ENCODE measurements around the gene IL3RA.
"Not testable (repeated sequence)": the region's sequence is repeated elsewhere in the genome, so short reads cannot be mapped to it uniquely, and the experiment has no call there.

Gene IL3RA

DNA sequence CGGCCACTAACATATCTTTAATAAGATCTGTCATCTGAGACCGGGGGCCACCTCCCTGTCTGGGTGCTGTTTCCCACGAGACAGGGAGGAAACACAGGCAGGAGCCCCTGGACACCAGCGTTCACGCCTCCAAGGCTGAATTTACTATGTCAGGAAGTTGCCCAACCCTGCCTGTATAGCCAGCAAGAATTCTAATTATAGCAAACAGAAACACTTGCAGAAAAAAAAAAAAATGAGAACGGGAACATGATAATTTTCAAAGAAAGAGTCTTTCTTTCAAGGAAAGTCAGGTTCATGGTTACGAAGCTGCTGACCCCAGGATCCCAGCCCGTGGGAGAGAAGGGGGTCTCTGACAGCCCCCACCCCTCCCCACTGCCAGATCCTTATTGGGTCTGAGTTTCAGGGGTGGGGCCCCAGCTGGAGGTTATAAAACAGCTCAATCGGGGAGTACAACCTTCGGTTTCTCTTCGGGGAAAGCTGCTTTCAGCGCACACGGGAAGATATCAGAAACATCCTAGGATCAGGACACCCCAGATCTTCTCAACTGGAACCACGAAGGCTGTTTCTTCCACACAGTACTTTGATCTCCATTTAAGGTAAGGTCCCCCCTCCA is at the start of gene IL3RA:
Gene IL3RA, plus strand, starts transcription at position 455 of the 613 bp plus-strand sequence. CDS start 4,981 bp downstream, outside the sequence.
- no peak for DNase-seq

GRCh38 chrX:1289535-1289934 is 47.0 kb upstream of the IL3RA start:
- no peak for DNase-seq

DNA sequence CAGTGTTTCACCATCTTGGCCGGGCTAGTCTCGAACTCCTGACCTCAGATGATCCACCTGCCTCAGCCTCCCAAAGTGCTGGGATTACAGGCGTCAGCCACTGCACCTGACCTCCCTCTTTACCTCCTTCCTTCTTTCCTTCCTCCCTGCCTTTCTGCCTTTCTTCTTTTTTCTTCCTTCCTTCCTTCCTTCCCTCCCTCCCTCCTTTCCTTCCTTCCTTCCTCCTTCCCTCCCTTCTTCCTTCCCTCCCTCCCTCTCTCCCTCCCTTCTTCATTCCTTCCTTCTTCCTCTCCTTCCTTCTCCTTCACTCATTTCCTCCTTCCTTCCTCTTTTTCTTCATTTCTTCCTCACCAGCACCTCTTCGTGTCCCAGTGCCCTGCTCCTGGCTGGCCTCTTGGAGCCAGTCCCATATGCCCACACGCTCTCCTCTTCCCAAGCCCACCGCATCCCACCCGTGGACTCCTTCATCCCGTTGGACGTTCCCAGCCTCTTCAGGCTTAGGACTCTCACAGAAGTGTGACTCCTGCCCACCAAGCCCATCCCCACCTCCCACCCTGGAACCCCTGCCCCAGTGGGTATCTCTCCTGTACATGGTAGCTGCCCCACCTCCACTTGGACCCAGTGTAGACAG is 45.4 kb upstream of the IL3RA start:
- no peak for DNase-seq

DNA sequence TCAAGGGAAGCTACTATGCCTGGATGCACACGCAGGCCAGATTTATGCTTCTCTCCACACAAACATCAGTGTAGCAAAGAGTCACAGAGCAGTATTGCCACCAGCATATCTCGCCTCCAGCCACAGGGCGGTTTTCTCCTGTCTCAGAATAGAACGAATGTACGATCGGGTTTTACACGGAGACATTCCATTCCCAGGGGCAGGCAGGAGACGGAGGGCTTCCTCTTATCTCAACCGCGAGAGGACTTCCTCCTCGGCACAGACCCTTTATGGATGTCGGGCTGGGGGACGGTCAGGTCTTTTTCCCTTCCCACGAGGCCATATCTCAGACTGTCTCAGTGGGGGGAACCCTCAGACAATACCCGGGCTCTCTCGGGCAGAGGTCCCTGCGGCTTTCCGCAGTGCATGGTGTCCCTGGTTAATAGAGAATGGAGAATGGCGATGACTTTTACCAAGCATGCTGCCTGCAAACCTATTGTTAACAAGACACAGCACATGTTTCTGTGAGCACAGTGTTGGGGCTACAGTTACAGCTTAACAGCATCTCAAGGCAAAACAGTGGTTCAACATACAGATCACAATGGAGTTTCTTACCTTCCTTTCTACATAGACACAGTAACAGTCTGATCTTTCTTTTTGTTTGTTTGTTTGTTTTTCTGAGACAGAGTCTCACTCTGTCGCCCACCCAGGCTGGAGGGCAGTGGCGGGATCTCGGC is 43.9 kb upstream of the IL3RA start:
- no peak for DNase-seq

DNA sequence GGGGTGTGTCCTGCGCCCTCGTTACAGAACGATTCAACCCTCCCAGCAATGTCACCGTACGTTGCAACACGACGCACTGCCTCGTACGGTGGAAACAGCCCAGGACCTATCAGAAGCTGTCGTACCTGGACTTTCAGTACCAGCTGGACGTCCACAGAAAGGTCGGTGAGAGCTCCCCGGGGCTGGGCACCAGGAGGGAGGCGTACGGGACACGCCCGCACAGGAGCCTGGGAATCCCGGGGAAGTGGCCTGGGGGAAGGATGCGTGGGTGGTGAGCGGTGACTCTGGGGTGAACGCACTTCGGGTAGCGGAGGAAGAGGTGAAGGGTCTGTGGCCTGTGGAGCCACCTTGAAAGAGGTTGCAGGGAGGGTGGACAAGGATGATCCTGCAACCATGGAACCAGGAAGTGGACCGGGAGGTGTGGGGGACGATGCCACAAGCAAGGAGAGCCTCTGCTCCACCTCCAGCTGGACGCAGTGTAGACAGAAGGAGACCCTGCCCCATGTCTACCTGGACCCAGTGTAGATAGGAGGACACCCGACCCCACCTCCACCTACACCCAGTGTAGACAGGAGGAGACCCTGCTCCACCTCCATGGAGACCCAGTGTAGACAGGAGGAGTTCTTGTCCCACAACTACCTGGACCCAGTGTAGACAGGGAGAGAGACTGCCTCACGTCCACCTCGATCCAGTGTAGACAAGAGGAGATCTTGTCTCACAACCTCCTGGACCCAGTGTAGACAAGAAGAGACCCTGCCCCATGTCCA is 42.1 kb upstream of the IL3RA start:
- DNase-seq: no peak

GRCh38 chrX:1295550-1295949 is 41.0 kb upstream of the IL3RA start:
- no peak for DNase-seq

GRCh38 chrX:1297591-1297990 is 39.0 kb upstream of the IL3RA start:
- not testable (repeated sequence) for DNase-seq

- no peak for DNase-seq
Measured at GRCh38 chrX:1300449-1300848, 36.1 kb upstream of the IL3RA start.

DNA sequence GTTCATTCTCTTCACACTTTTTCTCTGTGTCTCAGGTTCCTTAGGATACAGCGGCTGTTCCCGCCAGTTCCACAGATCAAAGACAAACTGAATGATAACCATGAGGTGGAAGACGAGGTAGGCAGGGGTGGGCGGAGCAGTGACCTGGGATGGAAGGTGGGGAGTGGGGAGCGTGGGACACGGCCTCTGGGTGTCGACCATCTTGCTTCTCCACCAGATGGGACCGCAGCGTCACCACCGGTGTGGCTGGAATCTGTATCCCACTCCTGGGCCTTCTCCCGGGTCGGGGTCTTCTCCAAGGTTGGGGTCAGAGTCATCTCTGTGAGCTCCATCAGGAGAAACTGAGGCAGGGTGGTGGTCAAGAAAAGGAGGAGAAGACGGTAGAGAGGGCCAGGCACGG is 31.2 kb upstream of the IL3RA start:
- no peak for DNase-seq

- no peak for DNase-seq
Measured at GRCh38 chrX:1306909-1307625, 29.5 kb upstream of the IL3RA start.

DNA sequence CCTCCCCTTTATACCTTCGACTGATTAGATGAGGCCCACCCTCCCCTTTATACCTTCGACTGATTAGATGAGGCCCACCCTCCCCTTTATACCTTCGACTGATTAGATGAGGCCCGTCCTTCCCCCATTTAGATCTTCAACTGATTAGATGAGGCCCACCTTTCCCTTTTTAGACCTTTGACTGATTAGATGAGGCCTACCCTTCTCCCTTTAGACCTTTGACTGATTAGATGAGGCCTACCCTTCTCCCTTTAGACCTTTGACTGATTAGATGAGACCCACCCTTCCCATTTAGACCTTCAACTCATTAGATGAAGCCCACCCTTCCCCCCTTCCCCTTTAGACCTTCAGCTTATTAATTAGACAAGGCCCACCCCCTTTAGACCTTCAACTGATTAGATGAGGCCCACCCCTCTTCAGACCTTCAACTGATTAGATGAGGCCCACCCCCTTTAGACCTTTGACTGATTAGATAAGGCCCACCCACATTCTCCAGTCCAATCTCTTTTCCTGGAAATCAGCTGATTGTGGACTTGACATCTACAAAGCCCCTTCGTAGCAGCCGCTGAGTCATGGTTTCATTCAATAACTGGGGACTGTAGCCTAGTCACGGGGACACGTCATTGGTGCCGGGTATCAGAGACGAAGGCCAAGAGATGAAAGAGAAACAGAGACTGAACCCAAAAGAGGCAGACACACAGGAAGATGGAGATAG is 28.8 kb upstream of the IL3RA start:
- DNase-seq: no peak

DNA sequence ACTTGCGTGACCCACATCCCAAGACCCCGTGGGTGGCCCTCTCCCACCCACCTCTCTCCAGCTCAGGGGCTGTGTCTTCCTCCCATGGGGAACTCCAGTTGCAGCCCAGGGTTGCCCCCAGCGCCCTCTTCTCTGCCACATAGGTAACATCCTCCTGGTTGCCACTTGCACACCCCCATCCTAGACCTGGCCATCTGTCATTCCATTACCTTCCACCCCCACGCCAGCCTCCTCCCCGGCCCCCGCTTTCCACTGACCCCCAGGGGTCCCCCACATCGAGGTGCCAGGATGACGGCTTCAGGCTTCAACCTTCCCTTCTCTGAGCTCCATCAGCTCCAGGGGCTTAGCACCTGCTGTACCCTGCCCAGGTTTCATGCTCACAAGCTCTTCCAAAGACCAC is 28.1 kb upstream of the IL3RA start:
- DNase-seq: no peak

- not testable (repeated sequence) for DNase-seq
Measured at GRCh38 chrX:1308917-1309316, 27.7 kb upstream of the IL3RA start.

- no peak for DNase-seq
Measured at GRCh38 chrX:1313788-1314187, 22.8 kb upstream of the IL3RA start.

DNA sequence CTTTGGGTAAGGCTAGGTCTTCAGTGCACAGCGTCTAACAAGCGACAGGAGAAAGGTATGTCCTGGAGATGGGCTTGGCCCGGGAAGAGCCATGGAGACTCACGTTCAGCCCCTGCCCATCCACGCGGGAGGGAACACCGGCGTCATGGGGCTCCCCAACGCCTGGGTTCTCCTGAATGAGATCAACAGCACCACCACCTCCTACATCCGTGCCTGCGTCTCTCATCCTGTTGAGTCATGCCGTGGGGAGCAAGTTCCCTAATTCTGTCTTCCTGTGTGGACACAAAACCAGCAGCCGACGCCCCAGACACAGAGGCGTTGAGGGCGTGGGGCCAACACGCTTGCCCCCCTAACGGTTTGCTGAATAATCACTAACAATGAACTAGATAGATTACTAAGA is 20.1 kb upstream of the IL3RA start:
- DNase-seq: peak; percentile 23 to 25

- DNase-seq: no peak
Measured at GRCh38 chrX:1321674-1322073, 14.9 kb upstream of the IL3RA start.

DNA sequence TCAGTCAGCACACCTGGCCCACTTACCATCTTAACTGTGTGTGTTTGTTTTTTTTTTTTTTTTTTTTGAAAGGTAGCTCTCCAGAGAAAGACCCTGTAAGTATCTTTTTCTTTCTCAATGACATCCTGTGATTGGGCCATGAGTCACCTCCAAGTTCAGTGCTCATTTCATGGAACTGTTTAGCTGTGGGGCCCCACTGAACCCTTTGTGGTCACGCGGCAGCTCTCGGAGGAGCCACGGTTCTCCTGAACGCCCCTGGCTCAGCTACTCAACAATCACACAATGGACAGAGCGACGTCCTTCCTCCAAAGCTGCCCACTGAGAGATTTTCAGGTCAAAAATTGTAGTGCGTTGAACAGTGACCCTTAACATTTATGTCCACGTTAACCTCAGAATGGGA is 14.2 kb upstream of the IL3RA start:
- DNase-seq: peak in 1 of 2 donors; percentile 45

- peak; percentile 57 to 61 for DNase-seq
Measured at GRCh38 chrX:1323315-1323714, 13.3 kb upstream of the IL3RA start.

- DNase-seq: no peak
Measured at GRCh38 chrX:1325515-1326116, 11.0 kb upstream of the IL3RA start.

GRCh38 chrX:1327651-1328304 is 8.8 kb upstream of the IL3RA start:
- no peak for DNase-seq

DNA sequence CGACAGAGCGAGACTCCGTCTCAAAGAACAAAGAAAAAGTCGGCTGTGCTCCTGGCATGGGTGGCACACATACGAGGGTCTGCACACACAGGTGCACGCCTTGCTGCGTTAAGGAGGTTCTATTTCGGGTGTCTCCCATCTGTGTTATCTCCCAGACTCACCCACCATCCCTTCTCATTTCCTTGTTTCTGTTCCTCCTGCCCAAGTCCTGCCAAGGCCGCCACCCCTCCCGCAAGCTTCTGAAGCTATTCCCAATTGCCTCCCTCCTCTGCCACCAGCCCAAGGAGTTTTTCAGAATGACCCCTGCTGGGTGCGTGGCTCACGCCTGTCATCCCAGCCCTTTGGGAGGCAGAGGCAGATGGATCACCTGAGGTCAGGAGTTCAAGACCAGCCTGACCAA is 6.0 kb upstream of the IL3RA start:
- no peak for DNase-seq

Measured in stimulated activated CD4-positive, alpha-beta T cell treated with anti-CD3 and anti-CD28 coated beads, Interleukin-2, amount 100 ng/mL, for 24 hours (primary cell).